Endothelial cell of hepatic sinusoid (primary cell): ENCODE results near the gene FAM120C.

Source experiments
- in situ Hi-C: cut with HindIII; loops from 2 replicates; pipeline ENCODE4 v1.10.0; 2017; ENCODE audit warnings: low sequenced_read_pairs

FAM120C gene

GRCh38 chrX:54182864-54183613 lies at the start of gene FAM120C:
Gene FAM120C, minus strand, starts transcription at chrX:54183254. Its CDS starts 56 bp downstream, at chrX:54183198.
- in situ Hi-C loops = no loop called here

- in situ Hi-C loops = no loop called here
These were observed 47.5 kb upstream of the FAM120C start for GRCh38 chrX:54230435-54231148.

- in situ Hi-C loops = no loop called here
These were observed 40.5 kb upstream of the FAM120C start for GRCh38 chrX:54223581-54223980.

DNA sequence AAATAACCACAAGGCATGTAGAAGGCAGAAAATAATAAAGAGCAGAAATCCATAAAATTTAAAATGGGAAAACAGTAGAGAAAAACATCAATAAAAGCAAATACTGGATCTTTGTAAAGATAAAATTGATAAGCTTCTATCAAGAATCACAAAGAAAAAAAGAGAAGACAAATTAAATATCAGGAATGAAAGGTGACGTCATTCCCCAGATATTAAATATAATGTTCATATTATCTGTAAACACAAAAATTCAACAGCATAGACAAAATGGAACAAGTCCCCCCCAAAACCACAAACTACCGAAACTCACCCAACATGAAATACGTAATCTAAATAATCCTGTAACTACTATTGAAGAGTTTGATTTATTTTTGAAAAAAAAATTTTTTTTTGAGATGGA lies 30.5 kb upstream of the FAM120C start:
- in situ Hi-C loops = no loop called here

- in situ Hi-C loops = no loop called here
These were observed 25.5 kb upstream of the FAM120C start for GRCh38 chrX:54208531-54208930.

DNA sequence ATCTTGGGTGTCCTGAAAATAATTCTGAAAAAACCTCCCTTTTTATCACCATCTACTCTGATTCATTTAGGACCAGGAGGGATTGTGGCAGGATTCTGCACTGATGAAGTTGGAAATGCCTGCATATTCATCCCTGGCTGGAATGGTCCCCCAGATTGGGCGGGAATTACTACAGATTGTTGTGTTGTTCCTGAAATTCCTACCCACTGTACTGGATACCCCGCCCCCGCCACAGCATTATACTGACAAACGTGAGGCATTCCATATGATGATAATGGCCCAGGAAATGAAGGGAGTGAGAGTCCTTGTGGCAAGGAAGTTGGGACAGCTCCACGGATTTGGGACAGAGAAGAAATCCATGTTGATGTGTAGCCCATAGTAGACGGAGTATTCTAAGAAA lies 15.2 kb upstream of the FAM120C start:
- in situ Hi-C loops = no loop called here

DNA sequence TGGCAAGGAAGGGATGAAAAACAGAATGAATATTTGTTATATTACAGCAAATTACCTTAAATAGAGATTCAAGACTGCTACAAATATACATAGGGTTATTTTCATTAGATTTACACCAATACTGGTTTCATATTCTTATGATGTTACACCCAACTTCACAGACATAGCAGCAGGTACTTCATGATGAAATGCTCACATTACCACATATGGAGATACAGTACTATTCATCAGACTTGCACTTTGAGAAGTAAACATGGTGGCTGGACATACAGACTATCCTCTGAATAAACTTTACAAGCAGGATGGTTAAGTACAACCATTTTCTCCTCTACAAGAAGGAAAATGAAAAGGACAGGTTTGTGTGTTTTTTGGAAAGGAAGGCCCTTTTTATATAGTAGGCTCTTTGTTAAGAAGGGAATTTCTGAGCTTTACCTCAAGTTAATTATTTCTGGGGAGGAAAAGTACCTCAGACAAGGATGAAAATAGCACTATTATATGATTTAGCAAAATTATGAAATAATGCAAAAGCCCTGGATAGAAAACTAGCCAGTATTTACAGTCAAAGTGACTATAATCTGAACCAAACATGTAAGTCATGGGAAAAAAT lies 12.0 kb upstream of the FAM120C start:
- in situ Hi-C loops = no loop called here

DNA sequence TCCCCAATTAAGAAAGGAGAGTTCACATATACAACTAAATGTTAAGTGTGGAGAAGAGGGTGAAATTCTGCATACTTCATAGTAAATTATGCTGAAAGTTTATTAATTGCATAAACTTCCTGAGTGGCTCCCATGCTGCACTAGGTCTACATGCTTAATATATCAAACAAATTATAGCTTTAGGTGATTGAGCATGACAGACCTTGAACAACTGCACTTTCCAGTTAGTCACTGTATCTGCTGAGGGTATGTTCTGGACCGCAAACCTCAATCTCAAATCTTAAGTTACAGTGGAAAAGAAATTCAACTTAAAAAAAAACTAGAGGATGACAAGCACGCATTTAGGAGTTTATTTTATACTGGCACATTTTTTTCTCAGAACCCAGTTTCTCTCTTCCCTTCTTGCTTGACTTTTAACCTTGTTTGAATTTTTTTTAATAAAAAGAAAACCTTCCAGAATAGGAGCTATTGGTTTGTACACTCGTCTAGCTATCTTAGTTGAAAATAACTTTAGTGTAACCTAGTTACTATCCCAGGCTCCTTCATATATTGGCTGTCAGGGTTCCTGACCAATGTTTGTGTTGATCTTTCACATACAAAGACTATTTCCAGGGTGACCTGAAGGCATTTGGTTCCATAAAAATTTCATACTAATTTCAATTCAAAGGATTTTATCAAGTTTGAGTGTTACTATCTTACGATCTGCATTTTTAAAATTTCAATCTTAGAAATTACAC lies 10.2 kb upstream of the FAM120C start:
- in situ Hi-C loops = no loop called here

- in situ Hi-C loops = no loop called here
These were observed 1.4 kb upstream of the FAM120C start for GRCh38 chrX:54184474-54184873.

DNA sequence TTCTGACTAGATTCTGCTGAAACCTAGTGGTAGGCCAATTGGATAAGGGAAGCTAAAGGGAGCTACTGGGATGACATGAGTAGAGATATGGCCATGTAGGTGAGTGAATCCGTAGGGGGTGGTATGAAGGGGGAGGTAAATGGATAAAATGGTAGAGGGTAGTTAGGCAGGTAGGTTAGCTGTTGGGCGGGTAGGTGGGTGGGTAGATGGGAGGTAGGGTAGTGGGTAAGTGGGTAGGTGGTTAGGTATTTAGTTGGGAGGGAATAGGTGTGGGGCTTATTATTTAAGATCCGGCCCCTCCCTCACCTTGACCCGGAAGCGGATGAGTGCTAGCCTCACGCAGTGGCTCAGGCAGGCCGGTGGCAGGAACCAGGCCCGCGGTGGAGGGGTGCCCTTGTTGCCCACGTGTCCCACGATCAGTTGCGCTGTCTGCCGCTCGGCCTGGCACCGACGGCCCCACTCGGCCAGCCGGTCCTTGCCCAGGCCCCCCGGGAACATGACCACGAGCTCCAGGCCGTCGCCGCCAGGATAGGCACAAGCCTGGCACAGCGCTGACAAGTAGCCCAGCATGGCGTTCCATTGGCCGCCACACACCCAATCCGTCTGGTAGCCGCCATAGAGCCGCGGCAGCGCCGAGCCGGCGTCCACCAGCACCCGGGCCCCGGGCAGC lies 725 bp downstream of the FAM120C start:
- in situ Hi-C loops = no loop called here

- in situ Hi-C loops = no loop called here
These were observed 1.7 kb downstream of the FAM120C start for GRCh38 chrX:54181202-54181953.

- in situ Hi-C loops = no loop called here
These were observed 2.7 kb downstream of the FAM120C start for GRCh38 chrX:54180403-54180802.

- in situ Hi-C loops = no loop called here
These were observed 4.7 kb downstream of the FAM120C start for GRCh38 chrX:54178100-54178940.

DNA sequence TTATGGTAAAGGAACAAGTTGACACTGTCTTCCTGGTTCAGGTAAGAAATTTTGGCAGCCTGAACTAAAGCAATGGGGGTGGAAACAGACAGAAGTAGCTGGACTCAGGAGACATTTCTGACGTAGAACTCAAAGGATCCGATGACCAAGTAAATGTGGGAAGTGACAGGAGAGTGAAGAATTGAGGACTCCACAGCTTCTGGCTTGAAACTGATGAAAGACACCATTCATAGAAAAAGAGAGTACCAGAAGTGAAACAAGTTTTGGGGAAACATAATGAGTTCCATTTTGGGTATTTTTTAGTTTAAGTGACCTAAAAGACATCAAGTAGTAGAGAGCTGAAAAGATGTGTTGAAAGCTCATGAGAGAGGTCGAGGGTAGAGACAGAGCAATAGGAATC lies 5.7 kb downstream of the FAM120C start:
- in situ Hi-C loops = no loop called here

GRCh38 chrX:54173791-54174190 lies 9.3 kb downstream of the FAM120C start:
- in situ Hi-C loops = loop anchor here (25.0 kb wide), 1 partner anchor 111 kb away; no protein-coding TSS in a partner anchor

DNA sequence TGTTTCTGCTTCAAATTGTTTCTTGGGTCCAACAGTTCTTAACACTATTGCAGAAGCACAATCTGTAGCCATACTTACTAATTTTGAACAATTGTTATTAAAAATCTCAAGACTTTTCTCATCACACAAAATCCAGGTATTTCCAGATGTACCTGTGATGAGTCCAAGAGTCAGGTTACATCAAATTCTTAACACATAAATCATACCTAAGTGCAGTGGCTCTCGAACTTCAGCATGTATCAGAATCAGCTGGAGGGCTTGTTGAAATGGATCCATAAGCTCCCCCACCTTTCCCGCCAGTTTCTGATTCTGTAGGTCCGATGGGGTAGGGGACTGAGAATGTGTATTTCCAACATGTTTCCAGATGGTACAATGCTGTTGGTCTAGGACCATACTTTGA lies 10.6 kb downstream of the FAM120C start:
- in situ Hi-C loops = loop anchor here (25.0 kb wide), 1 partner anchor 110 kb away; no protein-coding TSS in a partner anchor

DNA sequence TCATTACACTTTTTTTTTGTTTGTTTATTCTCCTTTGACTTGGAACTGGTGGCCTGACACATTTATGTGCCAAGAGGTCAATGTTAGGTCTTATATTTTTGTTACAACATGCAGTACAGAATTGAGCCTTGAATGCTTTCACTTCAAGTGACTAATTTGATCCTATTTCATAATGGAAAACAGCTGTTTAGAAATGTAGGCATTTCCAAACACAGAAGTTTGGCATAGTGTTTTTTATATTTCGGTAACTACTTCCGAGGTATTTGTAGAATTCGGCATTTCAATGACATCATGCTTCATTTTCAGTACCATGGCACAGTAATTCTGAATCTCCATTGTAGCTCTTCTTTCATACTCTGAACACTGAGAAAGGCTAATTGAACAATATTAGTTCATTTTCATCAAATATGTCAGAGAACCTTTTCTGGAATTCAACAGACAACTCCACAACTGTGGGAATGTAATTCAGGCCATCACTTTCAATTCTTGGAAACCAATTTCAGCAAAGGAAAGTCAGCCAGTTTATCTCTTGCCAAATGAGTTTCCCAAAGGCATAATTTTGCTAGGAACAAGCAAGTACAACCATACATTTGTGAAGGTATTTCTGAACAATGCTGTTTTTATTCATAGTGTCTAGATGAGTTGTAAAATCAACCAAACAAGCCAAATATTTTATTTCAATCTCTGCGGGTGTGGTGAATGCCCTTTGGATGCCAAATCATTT lies 11.4 kb downstream of the FAM120C start:
- in situ Hi-C loops = loop anchor here (25.0 kb wide), 1 partner anchor 109 kb away; no protein-coding TSS in a partner anchor

DNA sequence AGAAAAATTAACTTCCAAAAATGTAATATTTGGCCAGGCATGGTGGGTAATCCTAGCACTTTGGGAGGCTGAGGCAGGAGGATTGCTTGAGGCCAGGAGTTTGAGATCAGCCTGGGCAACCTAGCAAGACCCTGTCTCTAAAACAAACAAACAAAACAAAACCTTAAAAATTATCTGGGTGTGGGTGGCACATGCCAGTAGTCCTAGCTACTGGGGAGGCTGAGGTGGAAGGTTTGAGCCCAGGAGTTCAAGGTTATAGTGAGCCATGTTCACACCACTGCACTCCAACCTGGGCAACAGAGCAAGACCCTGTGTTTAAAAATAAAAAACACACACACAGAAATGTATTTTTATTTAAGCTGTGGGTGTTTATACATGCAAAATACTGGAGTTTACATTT lies 12.0 kb downstream of the FAM120C start:
- in situ Hi-C loops = loop anchor here (25.0 kb wide), 1 partner anchor 109 kb away; no protein-coding TSS in a partner anchor
